ENCODE data around the gene GABRB2.

GABRB2 gene

DNA sequence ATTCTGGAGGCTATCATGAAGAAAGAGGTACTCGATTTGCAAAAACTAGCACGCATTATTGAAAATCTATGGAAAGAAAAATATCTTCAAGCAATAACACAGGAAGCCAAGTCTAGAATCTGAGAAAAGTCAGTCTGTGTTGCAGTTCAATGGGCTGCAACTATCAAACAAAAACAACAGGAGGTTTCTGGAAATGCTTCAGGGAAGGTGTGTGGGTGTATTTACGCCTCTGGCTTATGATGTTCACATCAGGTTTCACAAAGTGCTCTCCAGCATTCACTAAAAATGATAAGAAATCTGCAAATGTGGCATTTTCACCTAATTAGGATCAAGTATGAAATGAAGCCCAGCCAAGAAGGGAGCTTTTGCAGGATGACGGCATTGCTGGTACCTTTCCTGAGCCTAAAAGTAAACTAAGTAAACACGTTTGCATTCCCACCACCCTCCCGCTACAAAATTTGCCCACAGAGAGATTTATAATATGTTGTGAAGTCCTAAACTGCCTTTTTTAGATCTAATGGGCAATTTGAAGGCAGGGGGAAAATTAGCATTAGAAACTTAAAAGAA lies 146.4 kb downstream of the GABRB2 start:
- Histone ChIP-seq H3K36me3 (no peaks in the 10 kb centered on the region), H3K4me3 (ENCODE audit: low read depth, low read length) (no peak overlapping the region), H3K9me3 (no peaks in the 10 kb centered on the region), H3K4me1 (no peaks in the 10 kb centered on the region), H3K27me3 (no peaks in the 10 kb centered on the region; the same call in 1 of the 2 replicates)
- no peak for DNase-seq
- TF ChIP-seq, protein P1, sequence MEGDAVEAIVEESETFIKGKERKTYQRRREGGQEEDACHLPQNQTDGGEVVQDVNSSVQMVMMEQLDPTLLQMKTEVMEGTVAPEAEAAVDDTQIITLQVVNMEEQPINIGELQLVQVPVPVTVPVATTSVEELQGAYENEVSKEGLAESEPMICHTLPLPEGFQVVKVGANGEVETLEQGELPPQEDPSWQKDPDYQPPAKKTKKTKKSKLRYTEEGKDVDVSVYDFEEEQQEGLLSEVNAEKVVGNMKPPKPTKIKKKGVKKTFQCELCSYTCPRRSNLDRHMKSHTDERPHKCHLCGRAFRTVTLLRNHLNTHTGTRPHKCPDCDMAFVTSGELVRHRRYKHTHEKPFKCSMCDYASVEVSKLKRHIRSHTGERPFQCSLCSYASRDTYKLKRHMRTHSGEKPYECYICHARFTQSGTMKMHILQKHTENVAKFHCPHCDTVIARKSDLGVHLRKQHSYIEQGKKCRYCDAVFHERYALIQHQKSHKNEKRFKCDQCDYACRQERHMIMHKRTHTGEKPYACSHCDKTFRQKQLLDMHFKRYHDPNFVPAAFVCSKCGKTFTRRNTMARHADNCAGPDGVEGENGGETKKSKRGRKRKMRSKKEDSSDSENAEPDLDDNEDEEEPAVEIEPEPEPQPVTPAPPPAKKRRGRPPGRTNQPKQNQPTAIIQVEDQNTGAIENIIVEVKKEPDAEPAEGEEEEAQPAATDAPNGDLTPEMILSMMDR (IDR thresholded peaks at IDR 0.05; ENCODE audit: low read depth, low read length) = no peak

DNA sequence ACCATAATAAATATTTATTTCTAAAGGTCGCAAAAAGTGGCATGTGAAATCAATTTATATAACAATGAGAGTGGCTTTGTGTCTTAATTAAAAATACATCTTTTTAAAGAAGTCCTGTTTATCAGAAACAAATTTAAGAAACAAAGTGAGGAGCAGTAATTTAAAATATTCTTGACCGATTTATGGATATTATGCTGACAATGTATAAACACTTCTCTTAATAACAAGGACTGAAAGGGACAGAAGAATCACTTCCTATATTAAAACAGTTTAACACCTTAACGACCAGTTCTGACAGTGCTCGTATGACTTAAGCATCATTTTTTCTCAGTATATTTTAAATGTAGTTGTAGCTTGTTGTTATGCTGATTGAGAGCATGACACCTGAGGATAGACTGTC lies 149.1 kb downstream of the GABRB2 start:
- Histone ChIP-seq H3K36me3 (no peaks in the 10 kb centered on the region), H3K9me3 (no peaks in the 10 kb centered on the region), H3K27me3 (no peaks in the 10 kb centered on the region; the same call in 1 of the 2 replicates), H3K4me1 (no peaks in the 10 kb centered on the region), H3K4me3 (ENCODE audit: low read depth, low read length) (no peak overlapping the region)
- TF ChIP-seq, protein P1 (IDR thresholded peaks at IDR 0.05; ENCODE audit: low read depth, low read length) = no peak
- no peak for DNase-seq

DNA sequence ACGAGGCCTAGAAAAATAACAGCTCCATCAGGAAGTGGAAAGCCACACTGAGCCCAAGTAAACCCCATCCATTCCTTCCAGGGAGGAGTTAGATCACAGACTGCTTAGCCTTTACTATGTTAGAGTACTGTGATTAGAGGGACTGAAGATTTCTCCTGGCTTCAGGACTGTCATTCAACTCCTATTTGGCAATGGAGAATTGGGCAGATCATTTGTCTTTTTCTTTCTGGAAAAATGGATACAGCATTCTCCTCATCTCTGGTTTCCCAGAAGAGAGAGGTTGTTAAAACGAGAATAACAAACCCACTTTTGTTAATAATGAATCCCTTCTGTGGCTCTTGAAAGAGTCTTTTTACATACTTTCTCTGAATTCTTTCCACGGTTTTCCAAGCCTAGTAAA lies 150.4 kb downstream of the GABRB2 start:
- TF ChIP-seq, protein P1 (IDR thresholded peaks at IDR 0.05; ENCODE audit: low read depth, low read length) = no peak
- Histone ChIP-seq H3K27me3 (no peaks in the 10 kb centered on the region), H3K9me3 (no peaks in the 10 kb centered on the region), H3K4me3 (ENCODE audit: low read depth, low read length) (no peak overlapping the region), H3K36me3 (no peaks in the 10 kb centered on the region), H3K4me1 (no peaks in the 10 kb centered on the region)
- DNase-seq = no peak

DNA sequence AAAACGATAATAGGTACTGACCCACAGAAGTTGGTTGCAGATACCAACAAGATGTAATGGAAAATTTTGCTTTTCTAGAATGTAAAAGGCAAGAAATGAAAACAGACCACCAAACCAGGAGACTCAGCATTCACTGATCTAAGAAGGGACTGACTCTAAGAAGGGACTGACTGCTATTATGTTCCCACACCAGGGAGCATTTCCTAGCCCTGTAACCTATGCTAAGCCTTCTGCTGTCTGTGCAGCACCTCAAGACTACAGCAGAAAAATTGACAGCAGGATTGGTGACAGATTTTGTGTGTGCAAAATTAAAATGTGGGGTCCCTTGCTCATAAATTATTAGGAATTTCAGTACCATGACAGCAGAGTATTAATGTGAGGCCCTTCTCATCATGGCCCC lies 154.8 kb downstream of the GABRB2 start:
- Histone ChIP-seq H3K36me3 (no peaks in the 10 kb centered on the region), H3K27me3 (no peaks in the 10 kb centered on the region), H3K4me3 (ENCODE audit: low read depth, low read length) (no peak overlapping the region), H3K4me1 (no peaks in the 10 kb centered on the region), H3K9me3 (no peaks in the 10 kb centered on the region)
- DNase-seq = no peak
- TF ChIP-seq, protein P1 (IDR thresholded peaks at IDR 0.05; ENCODE audit: low read depth, low read length) = no peak

DNA sequence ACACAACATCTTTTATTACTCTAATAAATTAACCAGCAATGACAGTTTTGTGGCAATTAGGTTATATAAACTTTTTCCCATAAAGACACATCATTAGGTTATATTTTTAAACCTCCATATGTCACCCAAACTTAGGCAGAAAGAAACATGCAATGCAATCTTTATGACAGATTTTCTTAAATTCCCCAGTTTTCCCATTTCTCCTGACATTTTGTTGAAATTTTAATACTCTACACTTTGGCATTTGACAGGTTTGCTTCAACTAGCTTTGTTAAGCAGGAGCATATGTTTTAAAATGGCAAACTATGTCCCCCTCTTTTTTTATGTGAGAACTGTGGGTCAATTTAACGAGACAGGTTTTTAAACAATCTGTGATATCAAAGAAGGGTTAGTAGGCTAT lies 155.5 kb downstream of the GABRB2 start:
- DNase-seq = no peak
- TF ChIP-seq, protein P1 (IDR thresholded peaks at IDR 0.05; ENCODE audit: low read depth, low read length) = no peak
- Histone ChIP-seq H3K27me3 (no peaks in the 10 kb centered on the region), H3K4me1 (no peaks in the 10 kb centered on the region), H3K36me3 (no peaks in the 10 kb centered on the region), H3K4me3 (ENCODE audit: low read depth, low read length) (no peak overlapping the region), H3K9me3 (no peaks in the 10 kb centered on the region)

DNA sequence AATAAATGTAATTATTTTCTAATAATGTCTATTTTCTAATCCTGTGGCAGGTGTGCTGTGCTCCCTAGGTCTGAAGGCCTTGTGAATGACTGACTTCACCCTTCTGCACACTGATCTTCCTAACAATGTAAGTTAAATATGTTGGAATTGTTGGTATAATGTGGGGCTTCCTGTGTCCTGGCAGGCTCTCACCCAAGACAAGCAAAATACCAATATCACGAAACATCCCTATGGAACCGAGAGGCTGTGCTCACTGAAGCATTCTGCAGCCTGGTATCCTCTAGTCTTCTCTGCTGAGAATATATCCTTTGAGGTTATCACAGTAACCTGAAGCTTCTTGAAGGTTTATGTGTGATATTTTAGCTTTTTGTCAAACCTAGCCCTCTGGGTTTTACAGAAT lies 159.4 kb downstream of the GABRB2 start:
- Histone ChIP-seq H3K27me3 (no peaks in the 10 kb centered on the region), H3K9me3 (no peaks in the 10 kb centered on the region), H3K4me3 (ENCODE audit: low read depth, low read length) (no peak overlapping the region), H3K36me3 (no peaks in the 10 kb centered on the region), H3K4me1 (no peaks in the 10 kb centered on the region)
- DNase-seq = no peak
- TF ChIP-seq, protein P1 (IDR thresholded peaks at IDR 0.05; ENCODE audit: low read depth, low read length) = no peak

All from BE2C (cell line).